IPS DF 6.9 (cell line): Measurements from ENCODE around the gene MRAP.
"Not testable (repeated sequence)": the region's sequence is repeated elsewhere in the genome, so short reads cannot be mapped to it uniquely, and the experiment has no call there.

ENCODE experiments used
- DNase-seq: peaks from one replicate; pipeline ENCODE4 v3.0.0-alpha.2; 2013; ENCODE audit warnings: low read depth, low spot score
- H3K27ac ChIP-seq: one replicate; pipeline ENCODE4 v1.5.1; 2013; ENCODE audit warnings: low read length, control low read depth
- H3K27me3 ChIP-seq: 2 replicates; pipeline ENCODE4 v1.6.1; 2013; ENCODE audit warnings: mild to moderate bottlenecking, low read length; ENCODE audit not compliant: control insufficient read depth, insufficient read depth
- H3K36me3 ChIP-seq: 2 replicates; pipeline ENCODE4 v1.6.1; 2013; ENCODE audit warnings: low read length; ENCODE audit not compliant: control insufficient read depth, insufficient read depth
- H3K4me1 ChIP-seq: 2 replicates; pipeline ENCODE4 v1.6.1; 2013; ENCODE audit warnings: low read length; ENCODE audit not compliant: control insufficient read depth, insufficient read depth
- H3K4me3 ChIP-seq: 2 replicates; pipeline ENCODE4 v1.5.1; 2013; ENCODE audit warnings: mild to moderate bottlenecking, low read length
- H3K9me3 ChIP-seq: 2 replicates; pipeline ENCODE4 v1.6.1; 2013; ENCODE audit warnings: low read length, inconsistent platforms; ENCODE audit not compliant: control insufficient read depth, insufficient read depth
- WGBS: extraction: QIAGEN DNeasy Blood & Tissue Kit; methylation state at CpG from one replicate; pipeline ENCODE4 v1.1.7; 2013; ENCODE audit warnings: mixed read lengths, missing lambda C conversion rate; ENCODE audit not compliant: insufficient read length, insufficient coverage; 5-methylcytosine and 5-hydroxymethylcytosine counted together

MRAP gene

DNA sequence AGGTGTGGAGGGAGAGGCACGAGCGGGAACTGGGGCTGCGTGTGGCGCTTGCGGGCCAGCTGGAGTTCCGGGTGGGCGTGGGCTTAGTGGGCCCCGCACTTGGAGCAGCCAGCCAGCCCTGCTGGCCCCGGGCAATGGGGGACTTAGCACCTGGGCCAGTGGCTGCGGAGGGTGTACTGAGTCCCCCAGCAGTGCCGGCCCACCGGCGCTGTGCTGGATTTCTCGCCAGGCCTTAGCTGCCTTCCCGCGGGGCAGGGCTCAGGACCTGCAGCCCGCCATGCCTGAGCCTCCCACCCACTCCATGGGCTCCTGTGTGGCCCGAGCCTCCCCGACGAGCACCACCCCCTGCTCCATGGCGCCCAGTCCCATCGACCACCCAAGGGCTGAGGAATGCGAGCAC, 33.3 kb upstream of the MRAP start:
- H3K4me1 ChIP-seq, H3K9me3 ChIP-seq, H3K27me3 ChIP-seq, H3K36me3 ChIP-seq, H3K27ac ChIP-seq, H3K4me3 ChIP-seq, DNase-seq: not testable (repeated sequence)
- no CpG with 5 or more reads among the region's 23 CpGs for WGBS

DNA sequence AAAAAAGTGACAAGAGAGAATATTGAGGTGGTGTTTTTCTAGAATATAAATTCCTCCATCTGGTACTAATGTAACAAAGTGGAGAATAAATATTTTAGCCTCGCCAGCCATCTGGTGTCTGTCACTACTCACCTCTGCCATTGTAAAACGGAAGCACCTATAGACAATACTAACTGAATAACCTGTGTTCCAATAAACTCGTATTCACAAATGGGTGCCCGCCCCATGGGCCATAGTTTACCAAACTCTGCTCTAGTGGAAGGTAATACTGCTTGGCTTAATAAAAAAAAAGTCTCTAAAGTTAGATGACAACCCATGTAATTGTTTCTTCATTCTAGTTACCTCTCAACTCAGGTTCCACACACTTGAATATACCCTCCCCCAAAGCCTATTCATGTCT, 27.9 kb upstream of the MRAP start:
- H3K4me3 ChIP-seq, result no peak overlapping the region
- H3K9me3 ChIP-seq, result no peaks in the 10 kb centered on the region
- H3K27me3 ChIP-seq, result no peaks in the 10 kb centered on the region
- no CpG with 5 or more reads among the region's 4 CpGs for WGBS
- DNase-seq, result no peak
- no peaks in the 10 kb centered on the region for H3K4me1 ChIP-seq
- no peak overlapping the region for H3K27ac ChIP-seq
- H3K36me3 ChIP-seq, result peaks cover 2% of the 10 kb centered on the region; the same call in 1 of the 2 replicates

DNA sequence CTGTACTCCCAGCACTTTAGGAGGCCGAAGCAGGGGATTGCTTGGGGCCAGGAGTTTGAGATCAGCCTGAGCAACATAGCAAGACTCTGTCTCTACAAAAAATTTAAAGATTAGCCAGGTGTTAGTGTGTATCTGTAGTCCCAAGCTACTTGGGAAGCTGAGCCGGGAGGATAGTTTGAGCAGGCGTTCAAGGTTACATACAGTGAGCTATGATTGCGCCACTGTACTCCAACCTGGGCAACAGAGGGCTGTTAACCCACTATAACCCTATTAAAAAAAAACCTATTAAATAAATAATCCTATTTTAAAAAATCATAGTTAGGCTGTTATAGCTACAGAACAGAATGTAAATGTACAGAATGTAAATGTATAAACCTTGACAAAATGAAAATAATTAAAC, 22.0 kb upstream of the MRAP start:
- DNase-seq, result no peak
- Histone ChIP-seq H3K27ac (no peak overlapping the region), H3K27me3 (no peaks in the 10 kb centered on the region), H3K4me1 (peaks cover 2% of the 10 kb centered on the region), H3K36me3 (peaks cover 2% of the 10 kb centered on the region; the same call in 1 of the 2 replicates), H3K9me3 (no peaks in the 10 kb centered on the region), H3K4me3 (no peak overlapping the region)
- WGBS, result no CpG with 5 or more reads among the region's 4 CpGs

DNA sequence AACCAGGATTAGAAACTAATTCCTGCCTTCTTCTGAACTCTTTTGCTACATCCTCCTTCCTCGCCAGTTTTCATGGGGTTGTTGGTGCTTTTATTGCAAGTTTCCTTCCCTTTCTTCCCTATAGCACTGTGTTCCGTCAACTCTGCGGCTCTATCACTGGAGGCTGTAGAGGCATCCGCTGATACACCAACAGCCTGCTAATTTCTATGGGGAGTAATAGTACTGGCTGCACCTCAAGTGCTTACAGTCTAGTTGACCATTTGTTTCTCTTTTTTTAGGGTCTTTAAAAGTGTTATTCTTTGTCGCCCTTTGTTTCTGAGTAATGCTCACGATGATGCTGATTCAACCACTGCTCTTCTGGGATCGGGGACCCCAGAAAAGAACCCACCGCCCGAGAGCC, 20.6 kb upstream of the MRAP start:
- no peak for DNase-seq
- no peak overlapping the region for H3K27ac ChIP-seq
- no CpG with 5 or more reads among the region's 9 CpGs for WGBS

DNA sequence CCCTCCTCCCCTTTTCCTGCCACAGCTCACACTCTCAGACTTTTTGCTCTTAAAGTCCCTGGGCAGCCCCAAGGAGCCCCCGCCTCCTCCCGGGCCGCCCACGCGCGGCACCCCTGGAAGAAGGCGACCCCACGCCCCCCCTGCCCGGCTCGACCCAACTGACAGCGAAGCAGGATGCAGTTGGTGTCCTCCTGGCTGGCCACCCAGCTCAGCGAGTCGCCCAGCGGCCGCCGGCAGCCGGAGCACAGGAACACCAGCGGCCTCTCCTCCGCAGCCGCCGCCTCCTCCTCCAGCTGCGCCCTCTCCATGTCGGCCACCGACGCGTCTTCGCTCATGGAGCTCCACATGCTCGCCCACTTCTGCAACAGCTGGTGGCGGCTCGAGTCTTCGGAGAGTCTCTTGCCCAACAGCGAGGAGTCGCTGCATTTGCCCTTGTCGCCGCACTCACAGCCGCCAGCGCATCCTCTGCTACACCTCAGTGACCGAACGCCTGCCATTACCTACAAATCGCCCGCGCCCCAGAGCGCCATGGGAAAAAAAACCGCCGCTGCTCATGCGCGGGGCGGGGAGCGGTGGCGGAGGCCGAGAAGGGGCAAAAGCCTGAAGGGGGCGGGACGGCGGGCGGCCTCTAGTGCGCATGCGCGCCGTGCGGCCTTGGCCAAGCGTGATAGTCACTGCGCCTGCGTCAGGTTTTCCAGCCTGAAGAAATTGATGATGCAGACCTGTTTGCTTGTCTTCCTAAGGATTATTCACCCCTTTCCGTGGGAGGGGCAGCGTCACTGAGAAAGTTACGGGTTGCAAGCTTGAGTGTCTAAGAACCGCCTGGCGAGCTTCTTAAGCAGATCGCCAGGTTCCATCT, 19.9 kb upstream of the MRAP start, which contains the start of gene MIS18A:
MIS18A (minus strand) TSS at position 532 of the 859 bp plus-strand sequence; CDS start at position 497, 35 bp downstream.
- peak within 1 kb of the TSS; percentile 89 for H3K4me3 ChIP-seq
- no peaks in the 10 kb centered on the region for H3K9me3 ChIP-seq
- H3K27ac ChIP-seq, result no peak within 1 kb of the TSS
- peaks cover 2% of the 10 kb centered on the region for H3K4me1 ChIP-seq
- peaks cover 2% of the 10 kb centered on the region; the same call in 1 of the 2 replicates for H3K36me3 ChIP-seq
- WGBS, result no CpG with 5 or more reads among the region's 69 CpGs
- no peaks in the 10 kb centered on the region for H3K27me3 ChIP-seq
- DNase-seq, result peak; percentile 60

More for the DNA sequence above, 20.6 kb upstream of the MRAP start:
- peaks cover 2% of the 10 kb centered on the region; the same call in 1 of the 2 replicates for H3K36me3 ChIP-seq
- no peaks in the 10 kb centered on the region for H3K9me3 ChIP-seq
- peak overlapping the region; percentile 89 for H3K4me3 ChIP-seq
- no peaks in the 10 kb centered on the region for H3K27me3 ChIP-seq
- H3K4me1 ChIP-seq, result peaks cover 2% of the 10 kb centered on the region

DNA sequence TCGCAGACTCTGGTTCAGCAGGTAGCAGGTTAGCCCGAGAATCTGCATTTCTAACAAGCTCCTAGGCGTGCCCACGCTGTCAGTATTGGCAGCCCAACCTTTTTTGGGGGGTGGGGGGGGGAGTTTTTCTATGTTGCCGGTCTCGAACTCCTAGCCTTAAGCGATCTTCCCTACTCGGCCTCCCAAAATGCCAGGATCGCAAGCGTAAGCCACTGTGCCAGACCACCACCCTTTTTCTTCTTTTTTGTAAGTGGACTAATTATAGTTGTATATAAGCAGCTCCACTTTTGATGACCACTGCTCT, 19.3 kb upstream of the MRAP start:
- no peaks in the 10 kb centered on the region for H3K9me3 ChIP-seq
- whole genome bisulfite sequencing, result no CpG with 5 or more reads among the region's 10 CpGs
- peak overlapping the region; percentile 89; the same call in 1 of the 2 replicates for H3K4me3 ChIP-seq
- no peak for DNase-seq
- no peaks in the 10 kb centered on the region for H3K36me3 ChIP-seq
- peaks cover 2% of the 10 kb centered on the region for H3K4me1 ChIP-seq
- no peak overlapping the region for H3K27ac ChIP-seq
- H3K27me3 ChIP-seq, result no peaks in the 10 kb centered on the region

DNA sequence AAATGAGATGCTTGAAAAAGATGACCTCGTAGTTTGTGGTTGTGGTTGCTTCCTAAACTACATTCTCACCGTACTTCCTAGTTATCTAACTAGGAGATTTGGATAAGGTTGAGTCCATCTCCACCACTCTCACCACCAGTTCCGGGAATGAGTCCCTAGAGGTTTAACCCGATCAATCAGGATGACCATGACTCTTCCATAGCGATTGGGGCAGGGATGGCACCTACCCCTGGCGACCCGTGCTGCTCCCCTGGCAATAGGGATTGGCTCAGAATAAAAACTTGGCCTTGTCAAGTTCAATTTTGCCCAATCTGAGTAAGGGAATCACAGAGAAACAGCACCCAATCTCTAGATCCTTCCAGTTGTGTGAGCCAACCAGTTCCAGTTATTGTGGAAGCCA, 17.1 kb upstream of the MRAP start:
- DNase-seq, result no peak
- H3K27me3 ChIP-seq, result no peaks in the 10 kb centered on the region
- H3K9me3 ChIP-seq, result no peaks in the 10 kb centered on the region
- peaks cover 2% of the 10 kb centered on the region for H3K4me1 ChIP-seq
- no CpG with 5 or more reads among the region's 7 CpGs for WGBS
- no peaks in the 10 kb centered on the region for H3K36me3 ChIP-seq
- H3K27ac ChIP-seq, result no peak overlapping the region
- no peak overlapping the region for H3K4me3 ChIP-seq

DNA sequence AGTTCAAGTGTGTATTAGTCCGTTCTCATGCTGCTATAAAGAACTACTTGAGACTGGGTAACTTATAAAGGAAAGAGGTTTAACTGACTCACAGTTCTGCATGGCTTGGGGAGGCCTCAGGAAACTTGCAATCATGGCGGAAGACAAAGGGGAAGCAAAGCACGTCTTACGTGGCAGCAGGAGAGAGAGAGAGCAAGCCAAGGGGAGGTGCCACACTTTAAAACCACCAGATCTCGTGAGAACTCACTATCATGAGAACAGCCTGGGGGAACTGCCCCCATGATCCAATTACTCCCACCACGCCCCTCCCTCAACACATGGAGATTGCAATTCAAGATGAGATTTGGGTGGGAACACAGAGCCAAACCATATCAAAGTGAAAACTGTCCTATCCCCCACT, 15.7 kb upstream of the MRAP start:
- H3K27ac ChIP-seq, result no peak overlapping the region
- no peaks in the 10 kb centered on the region for H3K36me3 ChIP-seq
- no peak for DNase-seq
- no peak overlapping the region for H3K4me3 ChIP-seq
- WGBS, result no CpG with 5 or more reads among the region's 6 CpGs
- no peaks in the 10 kb centered on the region for H3K9me3 ChIP-seq
- peaks cover 2% of the 10 kb centered on the region for H3K4me1 ChIP-seq
- no peaks in the 10 kb centered on the region for H3K27me3 ChIP-seq

DNA sequence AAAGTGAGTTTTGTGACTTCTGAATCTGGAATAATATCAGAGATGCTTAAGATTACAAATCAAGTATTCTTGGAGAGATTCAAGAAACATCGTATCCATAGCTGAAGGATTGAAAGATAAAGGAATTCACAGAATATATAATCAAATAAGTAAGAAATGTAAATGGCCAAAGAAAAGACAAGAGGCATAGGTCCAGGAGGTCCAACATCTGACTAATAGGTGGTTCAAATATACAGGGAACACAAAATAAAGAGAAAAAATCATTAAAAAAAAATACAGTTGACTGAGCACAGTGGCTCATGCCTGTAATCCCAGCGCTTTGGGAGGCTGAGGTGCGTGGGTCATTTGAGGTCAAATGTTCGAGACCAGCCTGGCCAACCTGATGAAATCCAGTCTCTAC, 13.2 kb upstream of the MRAP start:
- Histone ChIP-seq H3K27me3 (no peaks in the 10 kb centered on the region), H3K4me1 (no peaks in the 10 kb centered on the region), H3K4me3 (no peak overlapping the region), H3K36me3 (no peaks in the 10 kb centered on the region), H3K27ac (no peak overlapping the region), H3K9me3 (no peaks in the 10 kb centered on the region)
- no CpG with 5 or more reads among the region's 4 CpGs for WGBS
- DNase-seq, result no peak

DNA sequence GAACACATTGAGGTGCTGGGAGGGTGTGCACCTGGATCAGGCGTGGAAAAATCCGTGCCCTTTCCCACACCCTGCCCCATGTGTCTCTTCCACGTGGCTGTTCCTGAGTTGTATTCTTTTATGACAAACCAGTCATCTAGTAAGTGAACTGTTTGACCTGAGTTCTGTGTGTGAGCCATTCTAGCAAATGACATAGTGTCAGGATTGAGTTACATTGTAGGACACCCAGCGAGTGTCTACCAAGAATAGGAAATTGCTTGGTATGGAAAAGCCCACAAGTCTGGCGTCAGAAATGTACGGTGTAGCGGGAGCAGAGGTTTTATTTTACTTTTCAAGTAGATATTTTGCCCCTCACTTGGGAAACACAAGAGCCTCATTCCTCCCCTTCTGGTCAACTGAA, 1.2 kb upstream of the MRAP start:
- Histone ChIP-seq H3K9me3 (no peaks in the 10 kb centered on the region), H3K27ac (no peak overlapping the region), H3K36me3 (no peaks in the 10 kb centered on the region), H3K27me3 (no peaks in the 10 kb centered on the region), H3K4me1 (no peaks in the 10 kb centered on the region), H3K4me3 (no peak overlapping the region)
- WGBS, result no CpG with 5 or more reads among the region's 7 CpGs
- no peak for DNase-seq

DNA sequence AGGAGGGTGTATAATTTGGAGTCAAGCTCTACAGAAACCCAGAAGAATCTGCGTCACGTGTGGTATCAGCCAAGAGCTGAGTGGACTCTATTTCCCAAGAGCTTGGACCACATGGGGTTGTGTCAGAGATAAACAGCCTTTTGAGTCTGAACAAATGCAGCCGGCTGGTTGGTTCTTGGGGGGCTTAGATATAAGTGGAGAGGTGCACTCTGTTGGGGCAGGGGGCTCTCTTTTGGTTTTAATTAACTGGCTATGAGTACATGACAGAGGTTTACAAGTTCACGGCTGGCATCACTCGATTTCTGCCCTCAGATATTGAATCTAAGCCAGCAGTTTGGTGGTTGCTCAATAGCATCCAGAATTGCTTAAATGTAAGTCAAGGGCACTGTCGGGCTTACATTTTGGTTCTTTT, 501 bp upstream of the MRAP start:
- no peaks in the 10 kb centered on the region for H3K36me3 ChIP-seq
- no peaks in the 10 kb centered on the region for H3K27me3 ChIP-seq
- no peak for DNase-seq
- no peak overlapping the region for H3K27ac ChIP-seq
- H3K4me3 ChIP-seq, result no peak overlapping the region
- H3K4me1 ChIP-seq, result no peaks in the 10 kb centered on the region
- WGBS, result no CpG with 5 or more reads among the region's 6 CpGs
- H3K9me3 ChIP-seq, result no peaks in the 10 kb centered on the region
